Neural cell (in vitro differentiated cells): ENCODE data around the gene HERC3.

Experiments
- CTCF ChIP-seq: fragments of 450-650 bp; IDR thresholded peaks from 2 replicates; pipeline ENCODE4 v1.5.1; 2014; ENCODE audit warnings: antibody characterized with exemption, mild to moderate bottlenecking, moderate library complexity; ENCODE audit not compliant: poor library complexity, severe bottlenecking
- EZH2 ChIP-seq: fragments of 200-600, 300-800 bp; shearing (Covaris generic), sonication (generic); IDR thresholded peaks from 2 replicates; pipeline ENCODE4 v1.6.1; 2014; ENCODE audit warnings: antibody characterized with exemption, low read length, borderline replicate concordance, mild to moderate bottlenecking; ENCODE audit not compliant: insufficient read depth, poor library complexity, severe bottlenecking
- TAF1 ChIP-seq: IDR thresholded peaks from 2 replicates; pipeline ENCODE4 v1.6.1; 2012; ENCODE audit warnings: low read depth

- no peak for TF ChIP-seq CTCF
- no peak for TF ChIP-seq TAF1
- TF ChIP-seq EZH2, result no peak
Observed at GRCh38 chr4:88735564-88735963, 143.3 kb downstream of the HERC3 start.
